Fibroblast of lung (primary cell): ENCODE data around the gene FHIP1A. TPM values are rescaled to one million over a fixed set of nuclear protein-coding genes. Genes with fewer than 3 reads are reported as not detected.

Experiments used
- DNase-seq, 2 donors: peaks; one replicate each; pipeline versions ENCODE4 v3.0.0 to v3.0.0-alpha.2; 2010; ENCODE audit warnings: low read depth in 2 of 2
- H2AFZ ChIP-seq: 2 replicates; pipeline ENCODE4 v1.5.1; 2012; ENCODE audit warnings: low read length, control low read depth, inconsistent platforms
- H3K27ac ChIP-seq: 2 replicates; pipeline ENCODE4 v1.5.1; 2011; ENCODE audit warnings: low read length, control low read depth; ENCODE audit not compliant: insufficient read depth
- H3K27me3 ChIP-seq: 2 replicates; pipeline ENCODE4 v1.5.1; 2011; ENCODE audit warnings: mild to moderate bottlenecking, low read length; ENCODE audit not compliant: control insufficient read depth, insufficient read depth
- H3K36me3 ChIP-seq: 2 replicates; pipeline ENCODE4 v1.5.1; 2011; ENCODE audit warnings: low read length; ENCODE audit not compliant: control insufficient read depth, insufficient read depth
- H3K4me1 ChIP-seq: 2 replicates; pipeline ENCODE4 v1.5.1; 2011; ENCODE audit warnings: low read length; ENCODE audit not compliant: control insufficient read depth, insufficient read depth; ENCODE audit errors: extremely low read depth
- H3K4me2 ChIP-seq: 2 replicates; pipeline ENCODE4 v1.5.1; 2011; ENCODE audit warnings: low read length, control low read depth; ENCODE audit not compliant: insufficient read depth; ENCODE audit errors: extremely low read depth
- H3K4me3 ChIP-seq, 4 experiments: fragments of 200-600 bp in 1 of 4; sonication (generic) in 1 of 4; replicated peaks in 1 of 4; 2 replicates each; pipeline ENCODE4 v1.5.1; 2011 to 2016; ENCODE audit warnings: low read length in 4 of 4, low read depth in 3 of 4, mild to moderate bottlenecking in 3 of 4, control low read depth in 2 of 4, inconsistent platforms in 1 of 4, mixed read lengths in 1 of 4; ENCODE audit not compliant: insufficient read depth in 1 of 4; ENCODE audit errors: control extremely low read depth in 1 of 4
- H3K79me2 ChIP-seq: 2 replicates; pipeline ENCODE4 v1.5.1; 2012; ENCODE audit warnings: mild to moderate bottlenecking, low read length, inconsistent platforms; ENCODE audit not compliant: control insufficient read depth, insufficient read depth
- H3K9ac ChIP-seq: 2 replicates; pipeline ENCODE4 v1.5.1; 2011; ENCODE audit warnings: mild to moderate bottlenecking, low read length, control low read depth; ENCODE audit not compliant: insufficient read depth
- H3K9me3 ChIP-seq: 2 replicates; pipeline ENCODE4 v1.5.1; 2012; ENCODE audit warnings: low read depth, low read length; ENCODE audit not compliant: control insufficient read depth, insufficient read depth
- H4K20me1 ChIP-seq: 2 replicates; pipeline ENCODE4 v1.5.1; 2011; ENCODE audit warnings: low read length; ENCODE audit not compliant: control insufficient read depth, insufficient read depth; ENCODE audit errors: extremely low read depth
- EZH2 ChIP-seq: IDR thresholded peaks from 2 replicates; pipeline ENCODE4 v1.5.1; 2012; ENCODE audit warnings: low read length, control low read depth, mild to moderate bottlenecking; ENCODE audit errors: missing control alignments
- polyA plus RNA-seq, 2 donors: library from polyadenylated mRNA; depleted of rRNA in 1 of 2; stranded (reverse) in 1 of 2; unstranded in 1 of 2; fragments of >200 nt; gene quantifications; 2 replicates each; pipeline ENCODE4 v1.2.1, GENCODE V29; 2011 to 2012; ENCODE audit warnings: missing spikeins in 1 of 2
- total RNA-seq: library from RNA; depleted of rRNA; stranded (reverse); fragments of >200 nt; gene quantifications from 2 replicates; pipeline ENCODE4 v1.2.1, GENCODE V29; 2014
- TF ChIP-seq, protein P1 (sequence below), 2 donors: IDR thresholded peaks in 1 of 2; conservative IDR thresholded peaks in 1 of 2; 1 replicate in 1 of 2; 2 replicates in 1 of 2; pipeline ENCODE4 v1.5.1; 2011 to 2012; ENCODE audit warnings: low read length in 2 of 2, control low read depth in 1 of 2, inconsistent platforms in 1 of 2, low read depth in 1 of 2, mild to moderate bottlenecking in 1 of 2

Gene FHIP1A
- total and polyA plus RNA-seq, 2 donors (not counting 1 experiment from before 2014, with no cell fraction given): under 0.01 to 0.09 TPM

- H3K4me3 ChIP-seq: no peak overlapping the region
- H3K9ac ChIP-seq: no peak overlapping the region
- H3K4me2 ChIP-seq: no peak overlapping the region
- no peak overlapping the region for H2AFZ ChIP-seq
- H4K20me1 ChIP-seq: no peaks in the 10 kb centered on the region
- no peaks in the 10 kb centered on the region for H3K79me2 ChIP-seq
- no peak overlapping the region for H3K27ac ChIP-seq
- peak; percentile 41 to 89 for DNase-seq
- H3K4me1 ChIP-seq: peaks cover 2% of the 10 kb centered on the region
- no peaks in the 10 kb centered on the region for H3K36me3 ChIP-seq
- H3K9me3 ChIP-seq: no peaks in the 10 kb centered on the region
- no peaks in the 10 kb centered on the region for H3K27me3 ChIP-seq
- TF ChIP-seq, protein P1, sequence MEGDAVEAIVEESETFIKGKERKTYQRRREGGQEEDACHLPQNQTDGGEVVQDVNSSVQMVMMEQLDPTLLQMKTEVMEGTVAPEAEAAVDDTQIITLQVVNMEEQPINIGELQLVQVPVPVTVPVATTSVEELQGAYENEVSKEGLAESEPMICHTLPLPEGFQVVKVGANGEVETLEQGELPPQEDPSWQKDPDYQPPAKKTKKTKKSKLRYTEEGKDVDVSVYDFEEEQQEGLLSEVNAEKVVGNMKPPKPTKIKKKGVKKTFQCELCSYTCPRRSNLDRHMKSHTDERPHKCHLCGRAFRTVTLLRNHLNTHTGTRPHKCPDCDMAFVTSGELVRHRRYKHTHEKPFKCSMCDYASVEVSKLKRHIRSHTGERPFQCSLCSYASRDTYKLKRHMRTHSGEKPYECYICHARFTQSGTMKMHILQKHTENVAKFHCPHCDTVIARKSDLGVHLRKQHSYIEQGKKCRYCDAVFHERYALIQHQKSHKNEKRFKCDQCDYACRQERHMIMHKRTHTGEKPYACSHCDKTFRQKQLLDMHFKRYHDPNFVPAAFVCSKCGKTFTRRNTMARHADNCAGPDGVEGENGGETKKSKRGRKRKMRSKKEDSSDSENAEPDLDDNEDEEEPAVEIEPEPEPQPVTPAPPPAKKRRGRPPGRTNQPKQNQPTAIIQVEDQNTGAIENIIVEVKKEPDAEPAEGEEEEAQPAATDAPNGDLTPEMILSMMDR (conservative IDR thresholded peaks at IDR 0.05 in 1 of 2, IDR thresholded peaks at IDR 0.05 in 1 of 2; ENCODE audit: low read depth in 1 of 2, low read length in 2 of 2): no peak
- no peak for TF ChIP-seq EZH2
Observed at GRCh38 chr4:151415978-151416377, 7.0 kb downstream of the FHIP1A start.

DNA sequence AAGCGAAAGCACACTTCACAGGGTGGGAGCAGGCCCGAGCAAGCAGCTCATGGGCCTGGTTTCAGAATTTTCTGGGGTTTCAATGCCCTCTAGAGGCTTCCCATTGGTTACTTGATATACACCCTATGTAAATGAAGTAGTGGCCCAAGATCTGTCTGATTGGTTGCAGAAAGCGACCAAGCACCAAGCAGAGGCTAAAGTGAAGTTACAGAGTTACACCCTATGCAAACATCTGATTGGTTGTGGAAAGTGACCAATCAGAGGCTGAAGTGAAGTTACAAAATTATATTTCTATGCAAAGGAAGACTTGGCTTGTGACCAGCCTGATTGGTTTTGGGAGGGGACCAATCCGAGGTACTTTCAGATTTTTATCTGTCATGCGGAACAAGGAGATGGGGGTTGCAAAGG, 8.2 kb downstream of the FHIP1A start:
- DNase-seq: no peak
- H2AFZ ChIP-seq: no peak overlapping the region
- H3K27ac ChIP-seq: no peak overlapping the region
- H3K79me2 ChIP-seq: no peaks in the 10 kb centered on the region
- no peaks in the 10 kb centered on the region for H4K20me1 ChIP-seq
- H3K4me3 ChIP-seq: no peak overlapping the region
- no peak for TF ChIP-seq EZH2
- TF ChIP-seq, protein P1 (conservative IDR thresholded peaks at IDR 0.05 in 1 of 2, IDR thresholded peaks at IDR 0.05 in 1 of 2; ENCODE audit: low read depth in 1 of 2, low read length in 2 of 2): no peak
- H3K9ac ChIP-seq: no peak overlapping the region
- peaks cover 2% of the 10 kb centered on the region for H3K4me1 ChIP-seq
- no peaks in the 10 kb centered on the region for H3K27me3 ChIP-seq
- no peak overlapping the region for H3K4me2 ChIP-seq
- no peaks in the 10 kb centered on the region for H3K9me3 ChIP-seq
- H3K36me3 ChIP-seq: no peaks in the 10 kb centered on the region

GRCh38 chr4:151417766-151418376, 8.9 kb downstream of the FHIP1A start:
- H3K27me3 ChIP-seq: no peaks in the 10 kb centered on the region
- H2AFZ ChIP-seq: no peak overlapping the region
- DNase-seq: peak in 1 of 2 donors; percentile 33
- no peaks in the 10 kb centered on the region for H3K36me3 ChIP-seq
- TF ChIP-seq, protein P1 (conservative IDR thresholded peaks at IDR 0.05 in 1 of 2, IDR thresholded peaks at IDR 0.05 in 1 of 2; ENCODE audit: low read depth in 1 of 2, low read length in 2 of 2): no peak
- TF ChIP-seq EZH2: no peak
- no peak overlapping the region for H3K27ac ChIP-seq
- H3K9ac ChIP-seq: no peak overlapping the region
- no peak overlapping the region for H3K4me2 ChIP-seq
- H3K4me1 ChIP-seq: peaks cover 2% of the 10 kb centered on the region
- no peak overlapping the region for H3K4me3 ChIP-seq
- H4K20me1 ChIP-seq: no peaks in the 10 kb centered on the region
- H3K9me3 ChIP-seq: no peaks in the 10 kb centered on the region
- H3K79me2 ChIP-seq: no peaks in the 10 kb centered on the region
